IPS-NIHi7 (cell line): ENCODE measurements around the gene PALS2.

Source experiments
- DNase-seq: peaks from one replicate; pipeline ENCODE4 v3.0.0; 2012; ENCODE audit warnings: mixed read lengths; ENCODE audit errors: extremely low spot score

Gene PALS2

GRCh38 chr7:24591152-24591551, 17.9 kb downstream of the PALS2 start:
- no peak for DNase-seq

- no peak for DNase-seq
Measured at GRCh38 chr7:24595671-24596418, 22.6 kb downstream of the PALS2 start.

GRCh38 chr7:24597014-24597413, 23.8 kb downstream of the PALS2 start:
- DNase-seq, result no peak

GRCh38 chr7:24601600-24601999, 28.3 kb downstream of the PALS2 start:
- no peak for DNase-seq

- no peak for DNase-seq
Measured at GRCh38 chr7:24602860-24603456, 29.7 kb downstream of the PALS2 start.

GRCh38 chr7:24604630-24605029, 31.4 kb downstream of the PALS2 start:
- DNase-seq, result peak; percentile 22

GRCh38 chr7:24608504-24608903, 35.3 kb downstream of the PALS2 start:
- DNase-seq, result no peak

- peak; percentile 29 for DNase-seq
Measured at GRCh38 chr7:24609059-24609458, 35.8 kb downstream of the PALS2 start.

GRCh38 chr7:24609570-24609969, 36.3 kb downstream of the PALS2 start:
- no peak for DNase-seq

- DNase-seq, result no peak
Measured at GRCh38 chr7:24611130-24611529, 37.9 kb downstream of the PALS2 start.

GRCh38 chr7:24617957-24618616, 44.8 kb downstream of the PALS2 start:
- DNase-seq, result no peak

- no peak for DNase-seq
Measured at GRCh38 chr7:24619978-24620377, 46.7 kb downstream of the PALS2 start.

GRCh38 chr7:24622646-24623182, 49.5 kb downstream of the PALS2 start:
- no peak for DNase-seq
